Mesothelial cell of epicardium (in vitro differentiated cells): Measurements from ENCODE around the gene CCDC43. TPM values are rescaled to one million over a fixed set of nuclear protein-coding genes. Genes with fewer than 3 reads are reported as not detected.
"Not testable (repeated sequence)": the region's sequence is repeated elsewhere in the genome, so short reads cannot be mapped to it uniquely, and the experiment has no call there.

ENCODE experiments used
- DNase-seq, 2 experiments: peaks; one replicate each; pipeline ENCODE4 v3.0.0; 2021; ENCODE audit warnings: low spot score in 2 of 2; ENCODE audit not compliant: unreplicated experiment in 2 of 2
- H3K27ac Mint-ChIP-seq: 2 replicates; pipeline ENCODE4 v1.8.0; 2021; ENCODE audit warnings: mixed read lengths
- H3K27me3 Mint-ChIP-seq: 2 replicates; pipeline ENCODE4 v1.8.0; 2021; ENCODE audit warnings: low read depth, mixed read lengths
- H3K36me3 Mint-ChIP-seq: 2 replicates; pipeline ENCODE4 v1.8.0; 2021; ENCODE audit warnings: mixed read lengths
- H3K4me1 Mint-ChIP-seq: 2 replicates; pipeline ENCODE4 v1.8.0; 2021; ENCODE audit warnings: mixed read lengths
- H3K4me3 Mint-ChIP-seq: 2 replicates; pipeline ENCODE4 v1.8.0; 2021; ENCODE audit warnings: mild to moderate bottlenecking, moderate library complexity, mixed read lengths
- H3K9me3 Mint-ChIP-seq: 2 replicates; pipeline ENCODE4 v1.8.0; 2021; ENCODE audit warnings: mixed read lengths
- CTCF ChIP-seq: fragments of 200-600 bp; sonication (generic); IDR thresholded peaks from one replicate; pipeline ENCODE4 v1.5.0; 2021; ENCODE audit warnings: antibody characterized with exemption; ENCODE audit not compliant: unreplicated experiment
- total RNA-seq: library from RNA; stranded (reverse); gene quantifications from 3 replicates; pipeline ENCODE4 v1.2.1, GENCODE V29; 2021

CCDC43 gene
- total RNA-seq, 1 donor from 2014 or later: 24.9 TPM

GRCh38 chr17:44688675-44689476 is 700 bp downstream of the CCDC43 start:
- Mint-ChIP-seq H3K27ac (peak overlapping the region; percentile 98), H3K4me3 (peak overlapping the region; percentile 98), H3K27me3 (no peaks in the 10 kb centered on the region), H3K36me3 (peaks cover 4% of the 10 kb centered on the region), H3K4me1 (peaks cover 17% of the 10 kb centered on the region), H3K9me3 (no peaks in the 10 kb centered on the region)
- no peak for TF ChIP-seq CTCF
- no peak for DNase-seq

GRCh38 chr17:44688200-44688599 is 1.4 kb downstream of the CCDC43 start:
- Mint-ChIP-seq H3K27ac (no peak overlapping the region), H3K36me3 (peaks cover 8% of the 10 kb centered on the region), H3K27me3 (no peaks in the 10 kb centered on the region), H3K4me1 (peaks cover 17% of the 10 kb centered on the region), H3K4me3 (peak overlapping the region; percentile 98), H3K9me3 (no peaks in the 10 kb centered on the region)
- no peak for TF ChIP-seq CTCF
- DNase-seq: no peak

DNA sequence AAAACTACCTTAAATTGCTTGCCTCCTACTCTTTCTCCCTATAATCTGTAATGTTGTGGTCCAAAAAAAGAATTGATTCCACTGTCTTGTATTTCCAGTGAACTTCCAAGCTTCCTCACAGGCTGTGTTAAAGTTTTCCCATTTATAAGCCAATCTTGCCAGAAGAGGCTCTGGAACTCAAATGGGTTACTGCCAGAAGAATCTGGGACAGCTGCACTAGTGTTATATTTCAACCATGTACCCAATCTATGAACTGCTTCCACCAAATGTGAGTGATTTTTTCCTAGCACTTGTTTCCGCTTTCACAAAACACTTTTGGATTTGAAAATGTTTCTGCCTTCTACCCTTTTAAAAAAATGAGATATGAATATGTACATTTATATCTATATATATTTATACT is 1.8 kb downstream of the CCDC43 start:
- Mint-ChIP-seq H3K36me3 (peaks cover 11% of the 10 kb centered on the region), H3K27ac (no peak overlapping the region), H3K9me3 (no peaks in the 10 kb centered on the region), H3K27me3 (no peaks in the 10 kb centered on the region), H3K4me3 (no peak overlapping the region), H3K4me1 (peaks cover 17% of the 10 kb centered on the region)
- no peak for TF ChIP-seq CTCF
- DNase-seq: no peak

GRCh38 chr17:44683303-44683702 is 6.3 kb downstream of the CCDC43 start:
- DNase-seq, H3K4me1 Mint-ChIP-seq, H3K27me3 Mint-ChIP-seq, H3K4me3 Mint-ChIP-seq, H3K9me3 Mint-ChIP-seq, H3K27ac Mint-ChIP-seq: not testable (repeated sequence)
- H3K36me3 Mint-ChIP-seq: peaks cover 25% of the 10 kb centered on the region

DNA sequence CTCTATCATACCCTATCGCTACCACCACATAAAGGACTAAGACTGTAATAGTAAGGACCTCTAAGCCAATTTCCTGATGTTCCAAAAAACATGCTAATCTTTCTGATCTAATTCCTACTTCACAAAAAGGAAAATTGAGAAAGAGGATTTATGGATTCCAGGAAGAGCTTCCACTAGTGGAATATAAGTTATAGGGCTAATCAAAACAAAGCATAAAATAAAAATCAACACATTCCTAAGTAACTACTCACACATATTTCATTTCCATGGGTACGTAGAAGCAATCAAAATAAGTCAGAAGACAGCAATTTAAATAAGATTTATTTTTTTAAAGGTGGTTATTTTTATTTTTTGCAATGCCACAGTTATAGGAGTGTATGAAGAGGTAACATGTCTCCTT is 12.4 kb downstream of the CCDC43 start:
- H3K27me3 Mint-ChIP-seq: no peaks in the 10 kb centered on the region
- H3K4me3 Mint-ChIP-seq: no peak overlapping the region
- H3K27ac Mint-ChIP-seq: peak overlapping the region; percentile 25
- H3K4me1 Mint-ChIP-seq: no peaks in the 10 kb centered on the region
- no peak for DNase-seq
- TF ChIP-seq CTCF: no peak
- H3K36me3 Mint-ChIP-seq: peaks cover 13% of the 10 kb centered on the region
- no peaks in the 10 kb centered on the region for H3K9me3 Mint-ChIP-seq

GRCh38 chr17:44673893-44674292 is 15.7 kb downstream of the CCDC43 start:
- Mint-ChIP-seq H3K27me3 (no peaks in the 10 kb centered on the region), H3K27ac (no peak overlapping the region), H3K9me3 (no peaks in the 10 kb centered on the region), H3K36me3 (peaks cover 2% of the 10 kb centered on the region), H3K4me1 (no peaks in the 10 kb centered on the region), H3K4me3 (no peak overlapping the region)
- no peak for TF ChIP-seq CTCF
- DNase-seq: no peak
